ENCODE data around the gene CSNK1G3.

CSNK1G3 gene

GRCh38 chr5:123651234-123651633 is 139.3 kb downstream of the CSNK1G3 start:
- no peak for DNase-seq

GRCh38 chr5:123659011-123659410 is 147.0 kb downstream of the CSNK1G3 start:
- no peak for DNase-seq

- no peak for DNase-seq
Measured at GRCh38 chr5:123659495-123659894, 147.5 kb downstream of the CSNK1G3 start.

- DNase-seq, result no peak
Measured at GRCh38 chr5:123664961-123665360, 153.0 kb downstream of the CSNK1G3 start.

GRCh38 chr5:123665822-123666371 is 153.9 kb downstream of the CSNK1G3 start:
- no peak for DNase-seq

All from GF-D8 (cell line).